H1 (cell line): ENCODE measurements around the gene CORO1C. TPM values are rescaled to one million over a fixed set of nuclear protein-coding genes. Genes with fewer than 3 reads are reported as not detected.

Experiments used
- ATF3 ChIP-seq: IDR thresholded peaks from 2 replicates; pipeline ENCODE4 v1.6.1; 2011; ENCODE audit warnings: low read depth, mild to moderate bottlenecking, low read length; ENCODE audit not compliant: insufficient read depth
- KDM1A ChIP-seq: fragments of 200-600, 300-600 bp; sonication (generic); IDR thresholded peaks from 2 replicates; pipeline ENCODE4 v1.7.1; 2016; ENCODE audit warnings: mild to moderate bottlenecking, low read length, borderline replicate concordance
- NANOG ChIP-seq: IDR thresholded peaks from 2 replicates; pipeline ENCODE4 v1.6.1; 2011; ENCODE audit warnings: low read length, low read depth, mild to moderate bottlenecking, inconsistent platforms; ENCODE audit not compliant: insufficient read depth, poor library complexity, severe bottlenecking
- polyA plus RNA-seq, 7 experiments: library from polyadenylated mRNA; depleted of rRNA in 3 of 7; stranded (reverse) in 5 of 7; unstranded in 2 of 7; fragments of >200 nt in 5 of 7; fragments of 200-250 nt in 2 of 7; gene quantifications; 1 replicate in 5 of 7; 2 replicates in 1 of 7; 4 replicates in 1 of 7; pipeline versions ENCODE4 v1.2.1 to v1.2.3, GENCODE V29; 2011 to 2013; ENCODE audit warnings: missing spikeins in 2 of 7, mixed read lengths in 2 of 7
- total RNA-seq: library from RNA; stranded (reverse); fragmentation: NEBNext Ultra II Directional; extraction: Animal tissue kit (Norgen Biotek cat#: 25700); gene quantifications from 2 replicates; pipeline ENCODE4 v1.2.1, GENCODE V29; 2021
- TF ChIP-seq, protein P1 (sequence below): fragments of 300-600 bp; sonication (generic); IDR thresholded peaks from 2 replicates; pipeline ENCODE4 v1.7.1; 2012; ENCODE audit warnings: low read length, moderate library complexity, mild to moderate bottlenecking, inconsistent platforms; ENCODE audit not compliant: insufficient replicate concordance

The CORO1C gene
- total and polyA plus RNA-seq, 2 of the 8 experiments (the other 6 are each of a cell fraction or from before 2014, with no cell fraction given) = 72.7 to 120 TPM

- TF ChIP-seq, protein P1, sequence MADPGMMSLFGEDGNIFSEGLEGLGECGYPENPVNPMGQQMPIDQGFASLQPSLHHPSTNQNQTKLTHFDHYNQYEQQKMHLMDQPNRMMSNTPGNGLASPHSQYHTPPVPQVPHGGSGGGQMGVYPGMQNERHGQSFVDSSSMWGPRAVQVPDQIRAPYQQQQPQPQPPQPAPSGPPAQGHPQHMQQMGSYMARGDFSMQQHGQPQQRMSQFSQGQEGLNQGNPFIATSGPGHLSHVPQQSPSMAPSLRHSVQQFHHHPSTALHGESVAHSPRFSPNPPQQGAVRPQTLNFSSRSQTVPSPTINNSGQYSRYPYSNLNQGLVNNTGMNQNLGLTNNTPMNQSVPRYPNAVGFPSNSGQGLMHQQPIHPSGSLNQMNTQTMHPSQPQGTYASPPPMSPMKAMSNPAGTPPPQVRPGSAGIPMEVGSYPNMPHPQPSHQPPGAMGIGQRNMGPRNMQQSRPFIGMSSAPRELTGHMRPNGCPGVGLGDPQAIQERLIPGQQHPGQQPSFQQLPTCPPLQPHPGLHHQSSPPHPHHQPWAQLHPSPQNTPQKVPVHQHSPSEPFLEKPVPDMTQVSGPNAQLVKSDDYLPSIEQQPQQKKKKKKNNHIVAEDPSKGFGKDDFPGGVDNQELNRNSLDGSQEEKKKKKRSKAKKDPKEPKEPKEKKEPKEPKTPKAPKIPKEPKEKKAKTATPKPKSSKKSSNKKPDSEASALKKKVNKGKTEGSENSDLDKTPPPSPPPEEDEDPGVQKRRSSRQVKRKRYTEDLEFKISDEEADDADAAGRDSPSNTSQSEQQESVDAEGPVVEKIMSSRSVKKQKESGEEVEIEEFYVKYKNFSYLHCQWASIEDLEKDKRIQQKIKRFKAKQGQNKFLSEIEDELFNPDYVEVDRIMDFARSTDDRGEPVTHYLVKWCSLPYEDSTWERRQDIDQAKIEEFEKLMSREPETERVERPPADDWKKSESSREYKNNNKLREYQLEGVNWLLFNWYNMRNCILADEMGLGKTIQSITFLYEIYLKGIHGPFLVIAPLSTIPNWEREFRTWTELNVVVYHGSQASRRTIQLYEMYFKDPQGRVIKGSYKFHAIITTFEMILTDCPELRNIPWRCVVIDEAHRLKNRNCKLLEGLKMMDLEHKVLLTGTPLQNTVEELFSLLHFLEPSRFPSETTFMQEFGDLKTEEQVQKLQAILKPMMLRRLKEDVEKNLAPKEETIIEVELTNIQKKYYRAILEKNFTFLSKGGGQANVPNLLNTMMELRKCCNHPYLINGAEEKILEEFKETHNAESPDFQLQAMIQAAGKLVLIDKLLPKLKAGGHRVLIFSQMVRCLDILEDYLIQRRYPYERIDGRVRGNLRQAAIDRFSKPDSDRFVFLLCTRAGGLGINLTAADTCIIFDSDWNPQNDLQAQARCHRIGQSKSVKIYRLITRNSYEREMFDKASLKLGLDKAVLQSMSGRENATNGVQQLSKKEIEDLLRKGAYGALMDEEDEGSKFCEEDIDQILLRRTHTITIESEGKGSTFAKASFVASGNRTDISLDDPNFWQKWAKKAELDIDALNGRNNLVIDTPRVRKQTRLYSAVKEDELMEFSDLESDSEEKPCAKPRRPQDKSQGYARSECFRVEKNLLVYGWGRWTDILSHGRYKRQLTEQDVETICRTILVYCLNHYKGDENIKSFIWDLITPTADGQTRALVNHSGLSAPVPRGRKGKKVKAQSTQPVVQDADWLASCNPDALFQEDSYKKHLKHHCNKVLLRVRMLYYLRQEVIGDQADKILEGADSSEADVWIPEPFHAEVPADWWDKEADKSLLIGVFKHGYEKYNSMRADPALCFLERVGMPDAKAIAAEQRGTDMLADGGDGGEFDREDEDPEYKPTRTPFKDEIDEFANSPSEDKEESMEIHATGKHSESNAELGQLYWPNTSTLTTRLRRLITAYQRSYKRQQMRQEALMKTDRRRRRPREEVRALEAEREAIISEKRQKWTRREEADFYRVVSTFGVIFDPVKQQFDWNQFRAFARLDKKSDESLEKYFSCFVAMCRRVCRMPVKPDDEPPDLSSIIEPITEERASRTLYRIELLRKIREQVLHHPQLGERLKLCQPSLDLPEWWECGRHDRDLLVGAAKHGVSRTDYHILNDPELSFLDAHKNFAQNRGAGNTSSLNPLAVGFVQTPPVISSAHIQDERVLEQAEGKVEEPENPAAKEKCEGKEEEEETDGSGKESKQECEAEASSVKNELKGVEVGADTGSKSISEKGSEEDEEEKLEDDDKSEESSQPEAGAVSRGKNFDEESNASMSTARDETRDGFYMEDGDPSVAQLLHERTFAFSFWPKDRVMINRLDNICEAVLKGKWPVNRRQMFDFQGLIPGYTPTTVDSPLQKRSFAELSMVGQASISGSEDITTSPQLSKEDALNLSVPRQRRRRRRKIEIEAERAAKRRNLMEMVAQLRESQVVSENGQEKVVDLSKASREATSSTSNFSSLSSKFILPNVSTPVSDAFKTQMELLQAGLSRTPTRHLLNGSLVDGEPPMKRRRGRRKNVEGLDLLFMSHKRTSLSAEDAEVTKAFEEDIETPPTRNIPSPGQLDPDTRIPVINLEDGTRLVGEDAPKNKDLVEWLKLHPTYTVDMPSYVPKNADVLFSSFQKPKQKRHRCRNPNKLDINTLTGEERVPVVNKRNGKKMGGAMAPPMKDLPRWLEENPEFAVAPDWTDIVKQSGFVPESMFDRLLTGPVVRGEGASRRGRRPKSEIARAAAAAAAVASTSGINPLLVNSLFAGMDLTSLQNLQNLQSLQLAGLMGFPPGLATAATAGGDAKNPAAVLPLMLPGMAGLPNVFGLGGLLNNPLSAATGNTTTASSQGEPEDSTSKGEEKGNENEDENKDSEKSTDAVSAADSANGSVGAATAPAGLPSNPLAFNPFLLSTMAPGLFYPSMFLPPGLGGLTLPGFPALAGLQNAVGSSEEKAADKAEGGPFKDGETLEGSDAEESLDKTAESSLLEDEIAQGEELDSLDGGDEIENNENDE = no peak
- TF ChIP-seq ATF3 (no peak), NANOG (no peak), KDM1A (no peak)
- TF ChIP-seq, all 59 proteins: peak for 0
Measured at GRCh38 chr12:108734200-108734906, 3.0 kb upstream of the CORO1C start (continued).
